Coronary artery (tissue), 2 donors: ENCODE data around the gene ZNF627.
A peak's percentile ranks its signal among the peaks of the same experiment; 100 is the strongest.

ENCODE experiments used
- DNase-seq: peaks from one replicate; pipeline ENCODE4 v3.0.0-alpha.2; 2017; ENCODE audit warnings: low spot score
- H3K27ac ChIP-seq, 2 donors: fragments of 200-600 bp; sonication (generic); one replicate each; pipeline ENCODE4 v1.5.1; 2016 to 2019
- H3K4me3 ChIP-seq: fragments of 200-600 bp; sonication (generic); 2 replicates; pipeline ENCODE4 v1.5.1; 2016; ENCODE audit warnings: mild to moderate bottlenecking, moderate library complexity
- CTCF ChIP-seq: fragments of 200-600 bp; sonication (generic); IDR thresholded peaks from one replicate; pipeline ENCODE4 v1.5.1; 2019; ENCODE audit warnings: antibody characterized with exemption

Gene ZNF627

DNA sequence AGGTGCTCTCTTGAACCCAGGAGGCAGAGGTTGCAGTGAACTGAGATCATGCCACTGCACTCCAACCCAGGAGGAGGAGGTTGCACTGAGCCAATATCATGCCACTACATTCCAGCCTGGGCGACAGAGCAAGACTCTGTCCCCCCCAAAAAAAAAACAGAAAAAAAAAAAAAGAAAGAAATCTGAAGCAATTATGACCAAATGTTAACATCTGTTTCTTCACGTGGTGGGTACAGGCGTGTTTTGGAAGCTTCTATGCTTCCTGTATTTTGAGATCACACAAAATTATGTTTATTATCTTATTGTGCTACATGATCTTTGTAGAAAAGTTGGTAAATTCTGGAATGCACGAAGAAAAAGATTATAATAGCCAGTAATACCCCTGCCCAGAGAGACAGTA, 17.2 kb upstream of the ZNF627 start:
- no peak overlapping the region for H3K4me3 ChIP-seq
- no peak for DNase-seq
- no peak overlapping the region for H3K27ac ChIP-seq
- TF ChIP-seq CTCF = no peak

DNA sequence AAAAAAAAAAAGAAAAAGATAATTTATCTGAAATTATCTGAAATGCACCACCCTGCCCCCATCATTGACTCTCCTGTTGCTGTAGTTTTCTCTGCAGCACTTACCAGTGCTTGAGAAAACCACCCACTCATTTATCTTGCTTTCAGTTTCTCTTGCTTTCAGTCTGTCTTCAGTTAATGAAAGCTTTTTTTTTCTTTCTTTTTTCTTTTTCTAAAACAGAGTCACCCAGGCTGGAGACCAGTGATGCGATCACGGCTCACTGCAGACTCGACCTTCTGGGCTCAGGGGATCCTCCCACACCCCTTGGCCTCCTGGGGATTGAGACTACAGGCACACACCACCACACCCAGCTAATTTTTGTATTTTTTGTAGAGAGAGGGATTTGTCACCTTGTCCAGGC, 15.5 kb upstream of the ZNF627 start:
- no peak for TF ChIP-seq CTCF
- no peak overlapping the region for H3K4me3 ChIP-seq
- no peak overlapping the region for H3K27ac ChIP-seq
- no peak for DNase-seq

DNA sequence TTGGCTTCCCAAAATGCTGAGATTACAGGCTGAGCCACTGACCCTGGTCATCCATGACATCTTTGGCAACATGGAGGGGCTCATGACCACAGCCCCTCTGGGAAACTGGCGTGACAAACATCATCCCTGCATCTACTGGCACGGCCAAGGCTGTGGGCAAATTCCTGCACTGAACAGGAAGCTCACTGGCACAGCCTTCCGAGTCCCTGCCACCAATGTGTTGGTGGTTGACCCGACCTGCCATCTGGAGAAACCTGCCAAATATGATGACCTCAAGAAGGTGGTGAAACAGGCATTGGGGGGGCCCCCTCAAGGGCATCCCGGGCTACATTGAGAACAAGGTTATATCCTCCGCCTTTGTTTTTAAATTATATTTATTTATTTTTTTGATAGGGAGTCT, 11.0 kb upstream of the ZNF627 start:
- Histone ChIP-seq H3K27ac (no peak overlapping the region), H3K4me3 (no peak overlapping the region)
- no peak for DNase-seq
- TF ChIP-seq CTCF = no peak

DNA sequence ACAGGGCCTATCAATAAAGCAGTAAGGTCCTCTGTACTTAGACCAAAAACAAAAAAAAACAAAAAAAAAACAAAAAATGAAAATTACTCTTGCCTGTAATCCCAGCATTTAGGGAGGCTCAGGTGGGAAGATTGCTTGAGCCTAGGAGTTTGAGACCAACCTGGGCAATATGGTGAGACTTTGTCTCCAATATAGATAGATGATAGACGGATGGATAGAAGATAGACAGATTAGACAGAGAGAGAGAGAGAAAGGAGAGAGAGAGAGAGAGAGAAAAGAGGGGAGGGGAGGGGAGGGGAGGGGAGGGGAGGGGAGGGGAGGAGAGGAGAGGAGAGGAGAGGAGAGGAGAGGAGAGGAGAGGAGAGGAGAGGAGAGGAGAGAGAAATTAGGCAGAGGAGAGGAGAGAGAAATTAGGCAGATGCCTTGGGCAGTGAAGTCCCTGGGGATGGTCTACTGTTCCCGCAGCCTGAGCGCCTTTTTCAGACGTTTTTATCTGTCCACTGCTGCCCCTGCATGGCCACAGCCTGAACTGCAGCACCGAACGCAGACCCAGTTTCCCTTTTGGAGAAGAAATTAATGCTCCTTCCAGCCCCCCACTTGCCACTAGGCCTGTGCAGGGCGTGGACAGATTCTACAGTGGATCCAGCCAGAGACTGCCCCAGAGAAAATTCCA, 9.8 kb upstream of the ZNF627 start:
- peak; percentile 66 for TF ChIP-seq CTCF
- Histone ChIP-seq H3K27ac (no peak overlapping the region), H3K4me3 (no peak overlapping the region)
- no peak for DNase-seq

- no peak overlapping the region for H3K27ac ChIP-seq
- no peak for DNase-seq
- no peak overlapping the region for H3K4me3 ChIP-seq
These were observed 9.2 kb upstream of the ZNF627 start for GRCh38 chr19:11587975-11588631.

GRCh38 chr19:11594084-11594483, 3.2 kb upstream of the ZNF627 start:
- Histone ChIP-seq H3K27ac (no peak overlapping the region), H3K4me3 (no peak overlapping the region)
- no peak for TF ChIP-seq CTCF
- no peak for DNase-seq

More at GRCh38 chr19:11587975-11588631, 9.2 kb upstream of the ZNF627 start:
- TF ChIP-seq CTCF = no peak

GRCh38 chr19:11596156-11596555, 1.1 kb upstream of the ZNF627 start:
- Histone ChIP-seq H3K4me3 (no peak overlapping the region), H3K27ac (no peak overlapping the region)
- no peak for TF ChIP-seq CTCF
- no peak for DNase-seq
